HepG2 (cell line): ENCODE data around the gene LRP1-AS. TPM values are rescaled to one million over a fixed set of nuclear protein-coding genes. Genes with fewer than 3 reads are reported as not detected.
A peak's percentile ranks its signal among the peaks of the same experiment; 100 is the strongest.

ENCODE experiments used
- ATAC-seq: fragments of 200-7000 bp; cut with Tn5 transposase; 3 replicates; pipeline ENCODE4 v1.9.1; 2020; ENCODE audit warnings: mild to moderate bottlenecking, moderate library complexity
- BruUV-seq: library from RNA; stranded (reverse); fragments of 400-500 nt; replicated peaks from 2 replicates; lab custom pipeline; 2021; lab: Mats Ljungman, UMichigan
- CTCF ChIA-PET: fragments of 300-600 bp; formaldehyde crosslinking; extraction: SDS; loops from one replicate; lab custom pipeline; 2021; ENCODE audit warnings: low total read pairs, inconsistent platforms, low intra/inter-chr PET ratio; lab: Yijun Ruan, JAX
- POLR2A ChIA-PET: fragments of 350-600 bp; sonication (Branson Sonifier 250); formaldehyde crosslinking; loops from one replicate; lab custom pipeline; 2020; ENCODE audit warnings: antibody characterized with exemption, inconsistent platforms; lab: Yijun Ruan, JAX
- DNase-seq: peaks from one replicate; pipeline ENCODE4 v3.0.0-alpha.2; 2015; ENCODE audit warnings: low spot score
- FAIRE-seq: peaks from 3 replicates; lab custom pipeline; 2011; peaks lifted over from hg19 to GRCh38; lab: Jason Lieb, UNC
- H2AFZ ChIP-seq: one replicate; pipeline ENCODE4 v1.6.1; 2011; ENCODE audit warnings: low read length, inconsistent platforms
- H3K27ac ChIP-seq: fragments of 300-600 bp; 3 replicates; pipeline ENCODE4 v1.8.0; 2011; ENCODE audit warnings: mixed run types, mild to moderate bottlenecking, mixed read lengths, low read length, inconsistent platforms; ENCODE audit not compliant: insufficient read depth; ENCODE audit errors: extremely low read length
- H3K27me3 ChIP-seq, 2 experiments: fragments of 200-600 bp in 1 of 2; 2 replicates in 1 of 2; 3 replicates in 1 of 2; pipeline versions ENCODE4 v1.6.0 to v1.8.0; 2011; ENCODE audit warnings: low read length in 2 of 2, mild to moderate bottlenecking in 2 of 2, moderate library complexity in 2 of 2, inconsistent platforms in 1 of 2; ENCODE audit not compliant: insufficient read depth in 2 of 2, control insufficient read depth in 1 of 2
- H3K36me3 ChIP-seq, 2 experiments: fragments of 200-600 bp in 1 of 2; replicated peaks in 1 of 2; 2 replicates in 1 of 2; 3 replicates in 1 of 2; pipeline versions ENCODE4 v1.5.1 to v1.8.0; 2011; ENCODE audit warnings: low read length in 2 of 2, inconsistent platforms in 1 of 2; ENCODE audit not compliant: insufficient read depth in 2 of 2, control insufficient read depth in 1 of 2
- H3K4me1 ChIP-seq: 2 replicates; pipeline ENCODE4 v1.5.1; 2012; ENCODE audit warnings: low read length, inconsistent platforms; ENCODE audit not compliant: insufficient read depth
- H3K4me2 ChIP-seq: 2 replicates; pipeline ENCODE4 v1.6.0; 2011; ENCODE audit warnings: low read depth, low read length, inconsistent platforms
- H3K4me3 ChIP-seq, 3 experiments: fragments of 200-600 bp in 1 of 3; sonication (generic), shearing (Covaris generic) in 1 of 3; replicated peaks in 1 of 3; 2 replicates each; pipeline ENCODE4 v1.5.1; 2011 to 2016; ENCODE audit warnings: low read length in 3 of 3, inconsistent platforms in 2 of 3, low read depth in 2 of 3, mild to moderate bottlenecking in 2 of 3, control low read depth in 1 of 3, mixed read lengths in 1 of 3; ENCODE audit not compliant: insufficient read depth in 1 of 3
- H3K79me2 ChIP-seq: one replicate; pipeline ENCODE4 v1.6.1; 2011; ENCODE audit warnings: low read length, inconsistent platforms; ENCODE audit not compliant: insufficient read depth
- H3K9ac ChIP-seq: 2 replicates; pipeline ENCODE4 v1.6.0; 2011; ENCODE audit warnings: mild to moderate bottlenecking, low read depth, low read length, inconsistent platforms; ENCODE audit not compliant: insufficient read depth
- H3K9me3 ChIP-seq: 2 replicates; pipeline ENCODE4 v1.5.1; 2012; ENCODE audit warnings: mild to moderate bottlenecking, low read length
- H4K20me1 ChIP-seq: 2 replicates; pipeline ENCODE4 v1.6.0; 2011; ENCODE audit warnings: inconsistent platforms, mild to moderate bottlenecking, low read length, moderate library complexity; ENCODE audit not compliant: insufficient read depth
- ASH2L ChIP-seq: fragments of 300-600, 200-600 bp; sonication (generic); IDR thresholded peaks from 2 replicates; pipeline ENCODE4 v1.7.0; 2017; ENCODE audit warnings: low read depth, mild to moderate bottlenecking, moderate library complexity, mixed read lengths, low read length; ENCODE audit not compliant: insufficient read length
- BCL6 ChIP-seq: IDR thresholded peaks from 2 replicates; pipeline ENCODE4 v1.6.1; 2016; ENCODE audit warnings: missing genetic modification reagents, missing compliant biosample characterization
- CEBPB ChIP-seq: IDR thresholded peaks from 2 replicates; pipeline ENCODE4 v1.6.1; 2011; ENCODE audit warnings: low read depth, low read length, improper control_type of control experiment, borderline replicate concordance
- EP300 ChIP-seq, 3 experiments: sonication (generic) in 1 of 3; formaldehyde crosslinking in 1 of 3; IDR thresholded peaks; 2 replicates each; pipeline versions ENCODE4 v1.5.1 to v1.6.1; 2011 to 2020; ENCODE audit warnings: low read depth in 2 of 3, low read length in 2 of 3, borderline replicate concordance in 1 of 3, improper control_type of control experiment in 1 of 3, mild to moderate bottlenecking in 1 of 3, missing genetic modification reagents in 1 of 3, moderate library complexity in 1 of 3
- HDAC2 ChIP-seq: sonication (generic); formaldehyde crosslinking; IDR thresholded peaks from 2 replicates; pipeline ENCODE4 v1.4.0; 2020; ENCODE audit warnings: missing genetic modification reagents
- KAT7 ChIP-seq: IDR thresholded peaks from 2 replicates; pipeline ENCODE4 v1.6.1; 2018; ENCODE audit warnings: borderline replicate concordance, missing compliant biosample characterization
- KDM4B ChIP-seq: sonication (generic); formaldehyde crosslinking; IDR thresholded peaks from 2 replicates; pipeline ENCODE4 v1.4.0; 2020; ENCODE audit warnings: missing genetic modification reagents
- NCOA2 ChIP-seq: sonication (generic); formaldehyde crosslinking; IDR thresholded peaks from 2 replicates; pipeline ENCODE4 v1.8.0; 2022; ENCODE audit warnings: inconsistent platforms
- SIN3A ChIP-seq: IDR thresholded peaks from 2 replicates; pipeline ENCODE4 v1.6.1; 2011; ENCODE audit warnings: low read depth, mild to moderate bottlenecking, control low read depth, low read length, borderline replicate concordance
- SOX5 ChIP-seq: IDR thresholded peaks from 2 replicates; pipeline ENCODE4 v1.6.1; 2016; ENCODE audit warnings: borderline replicate concordance
- ZNF746 ChIP-seq: sonication (generic); formaldehyde crosslinking; IDR thresholded peaks from 2 replicates; pipeline ENCODE4 v1.8.0; 2022; ENCODE audit warnings: mild to moderate bottlenecking, missing genetic modification reagents
- WGBS: methylation state at CpG from one replicate; pipeline ENCODE4 v1.1.6; 2017; ENCODE audit warnings: low lambda C conversion rate; 5-methylcytosine and 5-hydroxymethylcytosine counted together
- in situ Hi-C: cut with HindIII; loops from 2 replicates; pipeline ENCODE4 v1.10.0; 2017; ENCODE audit warnings: low pct_unique_long_range_greater_than_20kb; ENCODE audit not compliant: extremely low pct_ligation_motif_present
- intact Hi-C: fragments of 100-400 bp; cut with micrococcal nuclease; formaldehyde crosslinking; loops from one replicate; pipeline ENCODE4 v1.10.0; 2022; ENCODE audit not compliant: unreplicated experiment
- polyA plus RNA-seq, 8 experiments: library from polyadenylated mRNA; depleted of rRNA in 3 of 8; stranded (reverse) in 7 of 8; unstranded in 1 of 8; fragments of >200 nt; fragmentation: Illumina TruSeq in 4 of 8; extraction: Trizol in 4 of 8; gene quantifications; 2 replicates each; pipeline versions ENCODE4 v1.2.1 to v1.2.3, GENCODE V29; 2011 to 2016; ENCODE audit warnings: low read depth in 4 of 8, missing spikeins in 1 of 8, mixed read lengths in 1 of 8; ENCODE audit not compliant: insufficient read depth in 1 of 8
- total RNA-seq, 5 experiments: library from RNA; depleted of rRNA; stranded (reverse); fragments of >200 nt; fragmentation: Illumina TruSeq; extraction: Trizol; gene quantifications; 2 replicates each; pipeline ENCODE4 v1.2.3, GENCODE V29; 2016; ENCODE audit warnings: low read depth in 1 of 5
- TF ChIP-seq, protein P1 (sequence below): sonication (generic); formaldehyde crosslinking; IDR thresholded peaks from 2 replicates; pipeline ENCODE4 v1.4.0; 2020; ENCODE audit warnings: missing genetic modification reagents; ENCODE audit errors: not compliant biosample characterization
- TF ChIP-seq, protein P2 (sequence below): sonication (generic); formaldehyde crosslinking; IDR thresholded peaks from 2 replicates; pipeline ENCODE4 v1.8.0; 2022; ENCODE audit warnings: mild to moderate bottlenecking, missing genetic modification reagents
- TF ChIP-seq, protein P3 (sequence below): sonication (generic); formaldehyde crosslinking; IDR thresholded peaks from 2 replicates; pipeline ENCODE4 v1.4.0; 2020; ENCODE audit warnings: missing genetic modification reagents
- TF ChIP-seq, protein P4 (sequence below): IDR thresholded peaks from 2 replicates; pipeline ENCODE4 v1.6.1; 2012; ENCODE audit warnings: low read length, improper control_type of control experiment

LRP1-AS gene
- total and polyA plus RNA-seq, 2 of the 13 experiments (the other 11 are each of a cell fraction or from before 2014, with no cell fraction given): 0.20 TPM; not detected in 1

DNA sequence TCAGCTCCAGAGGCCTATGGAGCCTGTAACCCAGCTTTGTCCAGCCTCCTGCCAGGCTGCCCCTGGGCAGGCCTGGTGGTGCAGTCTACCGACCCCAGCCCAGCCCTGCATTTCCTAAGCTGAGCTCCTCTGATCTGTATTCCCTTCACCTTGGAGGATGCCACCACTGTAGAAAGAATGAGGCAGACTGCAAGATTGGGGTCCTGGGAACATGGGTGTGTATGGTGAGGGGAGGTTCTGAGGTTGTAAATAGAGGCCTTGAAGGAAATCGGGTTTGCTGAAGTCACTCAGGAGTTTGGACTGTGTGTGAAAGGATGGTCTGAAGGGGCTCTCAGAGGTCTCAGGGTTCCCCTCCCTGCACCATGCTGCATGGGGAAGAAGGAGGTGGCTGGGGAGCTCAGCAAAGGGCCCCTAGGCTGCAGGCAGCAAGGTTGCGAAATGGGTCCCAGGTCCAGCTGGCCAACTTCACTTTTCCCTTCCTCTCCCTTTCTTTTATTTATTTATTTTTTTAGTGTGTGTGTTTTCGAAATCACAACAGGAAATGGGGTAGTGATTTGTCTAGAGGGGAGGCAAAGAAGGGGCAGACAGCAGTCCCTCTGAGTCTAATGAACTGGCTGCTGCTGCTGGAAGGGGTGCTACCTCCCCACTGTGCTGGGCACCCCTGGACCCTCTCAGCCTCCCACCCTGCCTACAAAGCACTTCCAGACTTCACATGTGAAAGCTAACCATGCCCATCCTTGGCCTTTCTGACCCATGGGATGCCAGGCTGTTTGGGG is 1.2 kb upstream of the LRP1-AS start:
- Histone ChIP-seq H3K27me3 (no peaks in the 10 kb centered on the region), H3K36me3 (peaks cover 23 to 27% of the 10 kb centered on the region in 2 experiments), H4K20me1 (no peaks in the 10 kb centered on the region), H3K4me1 (peaks cover 91% of the 10 kb centered on the region), H3K9me3 (no peaks in the 10 kb centered on the region), H3K9ac (peak overlapping the region; percentile 55), H3K27ac (peak overlapping the region; percentile 92), H3K4me3 (peak overlapping the region in 1 of 3 experiments; percentile 35; a peak in 2 of 6 replicates), H3K4me2 (peak overlapping the region; percentile 75), H3K79me2 (peaks cover 3% of the 10 kb centered on the region), H2AFZ (no peak overlapping the region)
- WGBS: 7% methylated on average over 4 of the region's 4 CpGs
- intact Hi-C loops: no loop called here
- BruUV-seq: no TSS peak
- DNase-seq (peak; percentile 73), FAIRE-seq (peak; percentile 85), ATAC-seq (peak; percentile 28)
- ChIA-PET CTCF (no interaction called here), POLR2A (interaction anchor here (0.6 to 11.4 kb wide), 15 partner anchors 8 to 425 kb away, joined by 3 to 827 read pairs (median 10); partner anchors contain the start of genes LRP1, SHMT2 and STAT6)
- in situ Hi-C loops: no loop called here
- TF ChIP-seq ASH2L: peak; percentile 18
- TF ChIP-seq, protein P1, sequence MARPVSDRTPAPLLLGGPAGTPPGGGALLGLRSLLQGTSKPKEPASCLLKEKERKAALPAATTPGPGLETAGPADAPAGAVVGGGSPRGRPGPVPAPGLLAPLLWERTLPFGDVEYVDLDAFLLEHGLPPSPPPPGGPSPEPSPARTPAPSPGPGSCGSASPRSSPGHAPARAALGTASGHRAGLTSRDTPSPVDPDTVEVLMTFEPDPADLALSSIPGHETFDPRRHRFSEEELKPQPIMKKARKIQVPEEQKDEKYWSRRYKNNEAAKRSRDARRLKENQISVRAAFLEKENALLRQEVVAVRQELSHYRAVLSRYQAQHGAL (CRISPR knock-in tag): no peak
- peak; percentile 56; the same call in 1 of the 2 replicates for TF ChIP-seq SIN3A
- TF ChIP-seq, protein P2, sequence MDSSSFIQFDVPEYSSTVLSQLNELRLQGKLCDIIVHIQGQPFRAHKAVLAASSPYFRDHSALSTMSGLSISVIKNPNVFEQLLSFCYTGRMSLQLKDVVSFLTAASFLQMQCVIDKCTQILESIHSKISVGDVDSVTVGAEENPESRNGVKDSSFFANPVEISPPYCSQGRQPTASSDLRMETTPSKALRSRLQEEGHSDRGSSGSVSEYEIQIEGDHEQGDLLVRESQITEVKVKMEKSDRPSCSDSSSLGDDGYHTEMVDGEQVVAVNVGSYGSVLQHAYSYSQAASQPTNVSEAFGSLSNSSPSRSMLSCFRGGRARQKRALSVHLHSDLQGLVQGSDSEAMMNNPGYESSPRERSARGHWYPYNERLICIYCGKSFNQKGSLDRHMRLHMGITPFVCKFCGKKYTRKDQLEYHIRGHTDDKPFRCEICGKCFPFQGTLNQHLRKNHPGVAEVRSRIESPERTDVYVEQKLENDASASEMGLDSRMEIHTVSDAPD (CRISPR knock-in tag): 0 out of 2 replicates have a peak, but pooled peaks have one; percentile 27
- TF ChIP-seq CEBPB: peak; percentile 97
- peak in 1 of 2 experiments; percentile 86; a peak in 2 of 4 replicates for TF ChIP-seq EP300 (IDR thresholded peaks at IDR 0.05; ENCODE audit: low read depth in 2 of 2, low read length in 2 of 2)
- TF ChIP-seq EP300 (CRISPR knock-in tag; IDR thresholded peaks at IDR 0.05; ENCODE audit: borderline replicate concordance): no peak
- TF ChIP-seq ZNF746 (CRISPR knock-in tag): peak; percentile 89
- TF ChIP-seq BCL6 (CRISPR knock-in tag): peak; percentile 71
- TF ChIP-seq, protein P3, sequence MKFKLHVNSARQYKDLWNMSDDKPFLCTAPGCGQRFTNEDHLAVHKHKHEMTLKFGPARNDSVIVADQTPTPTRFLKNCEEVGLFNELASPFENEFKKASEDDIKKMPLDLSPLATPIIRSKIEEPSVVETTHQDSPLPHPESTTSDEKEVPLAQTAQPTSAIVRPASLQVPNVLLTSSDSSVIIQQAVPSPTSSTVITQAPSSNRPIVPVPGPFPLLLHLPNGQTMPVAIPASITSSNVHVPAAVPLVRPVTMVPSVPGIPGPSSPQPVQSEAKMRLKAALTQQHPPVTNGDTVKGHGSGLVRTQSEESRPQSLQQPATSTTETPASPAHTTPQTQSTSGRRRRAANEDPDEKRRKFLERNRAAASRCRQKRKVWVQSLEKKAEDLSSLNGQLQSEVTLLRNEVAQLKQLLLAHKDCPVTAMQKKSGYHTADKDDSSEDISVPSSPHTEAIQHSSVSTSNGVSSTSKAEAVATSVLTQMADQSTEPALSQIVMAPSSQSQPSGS (CRISPR knock-in tag): 0 out of 2 replicates have a peak, but pooled peaks have one; percentile 51
- 0 out of 2 replicates have a peak, but pooled peaks have one; percentile 65 for TF ChIP-seq KAT7
- TF ChIP-seq, protein P4, sequence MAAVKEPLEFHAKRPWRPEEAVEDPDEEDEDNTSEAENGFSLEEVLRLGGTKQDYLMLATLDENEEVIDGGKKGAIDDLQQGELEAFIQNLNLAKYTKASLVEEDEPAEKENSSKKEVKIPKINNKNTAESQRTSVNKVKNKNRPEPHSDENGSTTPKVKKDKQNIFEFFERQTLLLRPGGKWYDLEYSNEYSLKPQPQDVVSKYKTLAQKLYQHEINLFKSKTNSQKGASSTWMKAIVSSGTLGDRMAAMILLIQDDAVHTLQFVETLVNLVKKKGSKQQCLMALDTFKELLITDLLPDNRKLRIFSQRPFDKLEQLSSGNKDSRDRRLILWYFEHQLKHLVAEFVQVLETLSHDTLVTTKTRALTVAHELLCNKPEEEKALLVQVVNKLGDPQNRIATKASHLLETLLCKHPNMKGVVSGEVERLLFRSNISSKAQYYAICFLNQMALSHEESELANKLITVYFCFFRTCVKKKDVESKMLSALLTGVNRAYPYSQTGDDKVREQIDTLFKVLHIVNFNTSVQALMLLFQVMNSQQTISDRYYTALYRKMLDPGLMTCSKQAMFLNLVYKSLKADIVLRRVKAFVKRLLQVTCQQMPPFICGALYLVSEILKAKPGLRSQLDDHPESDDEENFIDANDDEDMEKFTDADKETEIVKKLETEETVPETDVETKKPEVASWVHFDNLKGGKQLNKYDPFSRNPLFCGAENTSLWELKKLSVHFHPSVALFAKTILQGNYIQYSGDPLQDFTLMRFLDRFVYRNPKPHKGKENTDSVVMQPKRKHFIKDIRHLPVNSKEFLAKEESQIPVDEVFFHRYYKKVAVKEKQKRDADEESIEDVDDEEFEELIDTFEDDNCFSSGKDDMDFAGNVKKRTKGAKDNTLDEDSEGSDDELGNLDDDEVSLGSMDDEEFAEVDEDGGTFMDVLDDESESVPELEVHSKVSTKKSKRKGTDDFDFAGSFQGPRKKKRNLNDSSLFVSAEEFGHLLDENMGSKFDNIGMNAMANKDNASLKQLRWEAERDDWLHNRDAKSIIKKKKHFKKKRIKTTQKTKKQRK: no peak
- peak; percentile 82 for TF ChIP-seq HDAC2 (CRISPR knock-in tag)
- peak; percentile 53; the same call in 1 of the 2 replicates for TF ChIP-seq KDM4B
- TF ChIP-seq NCOA2 (CRISPR knock-in tag): peak; percentile 83
- TF ChIP-seq SOX5 (CRISPR knock-in tag): peak; percentile 81
